Spleen (tissue), 11 donors: Measurements from ENCODE around the gene RIPK3. TPM values are rescaled to one million over a fixed set of nuclear protein-coding genes. Genes with fewer than 3 reads are reported as not detected.

Source experiments
- DNase-seq: peaks from one replicate; pipeline ENCODE4 v3.0.0-alpha.2; 2020
- H3K27ac ChIP-seq, 8 donors: fragments of 200-600 bp; sonication (generic) in 7 of 8; 1 replicate in 4 of 8; 2 replicates in 4 of 8; pipeline versions ENCODE4 v1.5.0 to v1.8.0; 2016 to 2021; ENCODE audit warnings: inconsistent platforms in 4 of 8, mild to moderate bottlenecking in 4 of 8, moderate library complexity in 1 of 8
- H3K27me3 ChIP-seq, 7 donors: fragments of 200-600 bp; sonication (generic) in 6 of 7; replicated peaks in 1 of 7; 1 replicate in 4 of 7; 2 replicates in 3 of 7; pipeline versions ENCODE4 v1.5.0 to v1.8.0; 2016 to 2021; ENCODE audit warnings: inconsistent platforms in 3 of 7, mild to moderate bottlenecking in 1 of 7
- H3K36me3 ChIP-seq, 6 donors: fragments of 200-600 bp; sonication (generic) in 5 of 6; 1 replicate in 4 of 6; 2 replicates in 2 of 6; pipeline versions ENCODE4 v1.5.0 to v1.8.0; 2016 to 2021; ENCODE audit warnings: inconsistent platforms in 2 of 6
- H3K4me1 ChIP-seq, 6 donors: fragments of 200-600 bp; sonication (generic) in 5 of 6; 1 replicate in 3 of 6; 2 replicates in 3 of 6; pipeline versions ENCODE4 v1.5.0 to v1.8.0; 2016 to 2021; ENCODE audit warnings: inconsistent platforms in 3 of 6
- H3K4me3 ChIP-seq, 8 donors: fragments of 200-600 bp; sonication (generic) in 7 of 8; 1 replicate in 4 of 8; 2 replicates in 4 of 8; pipeline versions ENCODE4 v1.5.0 to v1.8.0; 2016 to 2021; ENCODE audit warnings: inconsistent platforms in 4 of 8, mild to moderate bottlenecking in 4 of 8, moderate library complexity in 2 of 8
- H3K9me3 ChIP-seq, 8 donors: fragments of 200-600 bp; sonication (generic) in 7 of 8; 1 replicate in 4 of 8; 2 replicates in 4 of 8; pipeline versions ENCODE4 v1.5.0 to v1.8.0; 2016 to 2021; ENCODE audit warnings: inconsistent platforms in 4 of 8
- POLR2A ChIP-seq, 3 donors: fragments of 450-650 bp; IDR thresholded peaks; one replicate each; pipeline ENCODE4 v1.5.1; 2017; ENCODE audit warnings: antibody characterized with exemption in 3 of 3, mild to moderate bottlenecking in 1 of 3
- POLR2AphosphoS5 ChIP-seq, 3 donors: sonication (generic); formaldehyde crosslinking; IDR thresholded peaks; one replicate each; pipeline ENCODE4 v1.5.1; 2017; ENCODE audit warnings: antibody characterized with exemption in 3 of 3
- WGBS, 5 donors: extraction: QIAGEN DNeasy Blood & Tissue Kit in 3 of 5; methylation state at CpG; one replicate each; pipeline versions ENCODE4 v1.1.5 to v1.1.7; 2013 to 2018; 5-methylcytosine and 5-hydroxymethylcytosine counted together
- intact Hi-C: fragments of 100-400 bp; cut with DNase I; formaldehyde crosslinking; loops from one replicate; pipeline ENCODE4 v1.15.0; 2023; ENCODE audit warnings: low total_unique reads
- polyA plus RNA-seq, 3 donors: library from polyadenylated mRNA; stranded (reverse); fragments of 200-250 nt; gene quantifications; one replicate each; pipeline ENCODE4 v1.2.1, GENCODE V29; 2013
- total RNA-seq, 7 donors: library from RNA; depleted of rRNA in 3 of 7; stranded (reverse); fragments of >200 nt in 3 of 7; fragmentation: NEBNext Ultra II Directional in 4 of 7; extraction: Animal tissue kit (Norgen Biotek cat#: 25700) in 4 of 7; gene quantifications; one replicate each; pipeline versions ENCODE4 v1.1.0 to v1.2.1, GENCODE V29; 2016 to 2021
- TF ChIP-seq, protein P1 (sequence below), 11 experiments: fragments of 200-600 bp in 7 of 11; fragments of 450-650 bp in 4 of 11; sonication (generic) in 4 of 11; IDR thresholded peaks in 8 of 11; conservative IDR thresholded peaks in 3 of 11; 1 replicate in 7 of 11; 2 replicates in 4 of 11; pipeline versions ENCODE4 v1.4.0 to v1.8.0; 2016 to 2021; ENCODE audit warnings: antibody characterized with exemption in 11 of 11, inconsistent platforms in 4 of 11, mild to moderate bottlenecking in 1 of 11
- donor health status: healthy with polysubstance abuse.
- donor health status: DM: no; HTN: no; CAD: no; lungs with moderate emphysema.
- donor health status: DM: no; HTN: no; CAD: no.
- donor health status: Bipolar disorder and iron deficiency.
- donor health status: healthy.
- donor health status: DM: no; HTN: no; CAD: no.
- donor health status: DM: yes; HTN: yes; CAD: no.

The RIPK3 gene
- total and polyA plus RNA-seq, 10 donors, result 14.0 to 42.4 (median 28.4) TPM

DNA sequence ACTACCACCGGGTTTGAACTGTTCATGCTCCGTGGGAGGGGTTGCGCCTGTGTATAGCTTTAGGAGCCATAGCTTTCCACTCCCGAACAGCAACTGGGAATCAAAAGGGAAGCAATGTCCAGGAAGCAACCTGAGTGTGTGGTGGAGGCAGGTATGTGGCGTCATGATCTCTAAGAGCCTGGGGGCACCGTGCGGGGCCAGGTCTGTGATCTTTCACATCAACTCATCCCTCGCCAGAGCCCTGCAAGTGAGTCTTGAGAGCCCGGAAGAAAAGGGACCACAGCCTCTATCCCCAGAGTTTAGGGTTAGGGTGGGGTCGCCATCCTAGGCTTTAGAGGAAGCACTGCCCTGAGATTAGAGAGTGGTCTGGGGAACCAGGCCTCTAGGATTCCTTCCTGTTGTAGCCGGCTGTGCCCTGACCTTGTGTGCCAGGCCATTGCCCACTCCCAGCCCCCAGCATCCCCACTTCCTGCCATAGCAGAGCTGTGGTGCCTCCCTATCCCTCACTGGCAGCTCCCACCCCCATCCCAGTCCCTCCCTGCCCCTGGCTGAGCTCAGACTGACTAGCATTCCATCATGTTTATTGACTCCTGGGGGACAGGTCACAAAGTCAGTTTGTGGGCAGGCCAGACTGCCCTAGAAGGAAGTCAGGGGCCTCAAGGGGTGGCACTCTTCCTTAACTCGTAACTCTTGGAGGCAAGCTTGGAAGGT lies 4.2 kb downstream of the RIPK3 start:
- H3K27ac ChIP-seq, result peak overlapping the region in 6 of 8 donors; percentile 64 to 85 (median 74)

DNA sequence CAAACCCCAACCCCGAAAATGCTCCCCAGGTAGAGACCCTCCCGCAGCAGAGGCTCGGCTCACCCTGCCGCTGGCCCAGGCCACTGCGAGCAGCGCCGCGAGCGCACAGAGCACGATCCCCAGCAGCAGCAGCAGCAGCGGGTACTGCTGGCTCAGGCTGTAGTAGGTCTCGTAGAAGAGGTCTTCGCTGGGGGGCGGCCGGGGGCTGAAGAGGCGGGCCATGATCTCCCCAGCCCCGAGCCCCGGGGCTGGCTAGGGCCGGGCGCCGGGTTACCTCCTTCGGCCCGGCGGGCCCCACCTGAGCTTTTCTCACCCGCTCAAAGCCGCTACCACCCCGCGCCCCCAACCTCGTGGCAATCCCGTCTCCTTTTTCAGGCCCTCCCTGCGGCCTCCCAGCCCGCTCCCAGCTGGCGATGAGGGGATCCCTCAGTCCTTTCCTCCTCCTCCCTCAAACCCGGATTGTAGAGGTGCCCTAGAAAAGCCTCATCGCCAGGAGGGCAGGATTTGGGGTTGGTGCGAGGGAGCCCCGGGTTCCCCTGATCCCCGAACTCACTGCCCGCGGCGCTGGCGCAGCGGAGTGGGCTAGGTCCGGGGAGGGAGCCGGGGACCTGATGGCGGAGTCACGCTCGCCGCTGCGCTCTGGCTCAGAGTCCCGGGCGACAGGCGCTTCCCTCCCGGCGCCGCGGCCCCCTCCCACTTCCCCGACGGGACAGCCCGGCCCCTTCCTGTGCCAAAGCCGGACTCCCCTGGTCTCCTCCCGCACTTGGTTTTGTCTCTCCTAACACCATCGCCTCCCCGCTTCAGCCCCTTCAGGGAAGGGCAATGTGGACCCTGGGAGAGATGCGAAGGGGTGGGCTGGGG lies 5.1 kb downstream of the RIPK3 start, which contains the start of gene ADCY4:
TSS of gene ADCY4 (minus strand) at position 641 of the 861 bp plus-strand sequence. CDS start at position 222, 419 bp downstream.
- intact Hi-C loops, result loop anchor here (5.0 kb wide), 1 partner anchor 98 kb away; no protein-coding TSS in a partner anchor
- peaks cover 57 to 100% (median 85%) of the 10 kb centered on the region in 6 donors for H3K4me1 ChIP-seq
- peaks cover 0 to 34% (median 10%) of the 10 kb centered on the region in 7 donors for H3K27me3 ChIP-seq
- 4 to 7% (median 6%) methylated on average over 45 to 65 of the region's 65 CpGs for WGBS, 5 donors
- no peak for TF ChIP-seq POLR2A (IDR thresholded peaks at IDR 0.05)
- TF ChIP-seq POLR2AphosphoS5 (IDR thresholded peaks at IDR 0.05), result peak; percentile 72 to 86 (median 85)
- H3K27ac ChIP-seq, result peak within 1 kb of the TSS; percentile 48 to 85 (median 72)
- peaks cover 0 to 34% (median 8%) of the 10 kb centered on the region in 6 donors for H3K36me3 ChIP-seq
- peak within 1 kb of the TSS; percentile 31 to 71 (median 41) for H3K4me3 ChIP-seq
- peak; percentile 89 for DNase-seq
- H3K9me3 ChIP-seq, result no peaks in the 10 kb centered on the region

More for the DNA sequence above, 4.2 kb downstream of the RIPK3 start:
- Histone ChIP-seq H3K9me3 (no peaks in the 10 kb centered on the region), H3K27me3 (peaks cover 0 to 34% (median 10%) of the 10 kb centered on the region in 7 donors), H3K4me3 (peak overlapping the region in 3 of 8 donors; percentile 40 to 71 (median 52)), H3K4me1 (peaks cover 62 to 99% (median 82%) of the 10 kb centered on the region in 6 donors), H3K36me3 (peaks cover 0 to 34% (median 8%) of the 10 kb centered on the region in 6 donors)
- 53 to 67% (median 58%) methylated on average over 12 of the region's 12 CpGs for WGBS, 5 donors
- TF ChIP-seq, protein P1, sequence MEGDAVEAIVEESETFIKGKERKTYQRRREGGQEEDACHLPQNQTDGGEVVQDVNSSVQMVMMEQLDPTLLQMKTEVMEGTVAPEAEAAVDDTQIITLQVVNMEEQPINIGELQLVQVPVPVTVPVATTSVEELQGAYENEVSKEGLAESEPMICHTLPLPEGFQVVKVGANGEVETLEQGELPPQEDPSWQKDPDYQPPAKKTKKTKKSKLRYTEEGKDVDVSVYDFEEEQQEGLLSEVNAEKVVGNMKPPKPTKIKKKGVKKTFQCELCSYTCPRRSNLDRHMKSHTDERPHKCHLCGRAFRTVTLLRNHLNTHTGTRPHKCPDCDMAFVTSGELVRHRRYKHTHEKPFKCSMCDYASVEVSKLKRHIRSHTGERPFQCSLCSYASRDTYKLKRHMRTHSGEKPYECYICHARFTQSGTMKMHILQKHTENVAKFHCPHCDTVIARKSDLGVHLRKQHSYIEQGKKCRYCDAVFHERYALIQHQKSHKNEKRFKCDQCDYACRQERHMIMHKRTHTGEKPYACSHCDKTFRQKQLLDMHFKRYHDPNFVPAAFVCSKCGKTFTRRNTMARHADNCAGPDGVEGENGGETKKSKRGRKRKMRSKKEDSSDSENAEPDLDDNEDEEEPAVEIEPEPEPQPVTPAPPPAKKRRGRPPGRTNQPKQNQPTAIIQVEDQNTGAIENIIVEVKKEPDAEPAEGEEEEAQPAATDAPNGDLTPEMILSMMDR (IDR thresholded peaks at IDR 0.05 in 8 of 11, conservative IDR thresholded peaks at IDR 0.05 in 3 of 11), result no peak
- peak; percentile 43 to 59 (median 56) for TF ChIP-seq POLR2AphosphoS5 (IDR thresholded peaks at IDR 0.05)
- no peak for DNase-seq
- intact Hi-C loops, result loop anchor here (5.0 kb wide), 1 partner anchor 97 kb away; no protein-coding TSS in a partner anchor

DNA sequence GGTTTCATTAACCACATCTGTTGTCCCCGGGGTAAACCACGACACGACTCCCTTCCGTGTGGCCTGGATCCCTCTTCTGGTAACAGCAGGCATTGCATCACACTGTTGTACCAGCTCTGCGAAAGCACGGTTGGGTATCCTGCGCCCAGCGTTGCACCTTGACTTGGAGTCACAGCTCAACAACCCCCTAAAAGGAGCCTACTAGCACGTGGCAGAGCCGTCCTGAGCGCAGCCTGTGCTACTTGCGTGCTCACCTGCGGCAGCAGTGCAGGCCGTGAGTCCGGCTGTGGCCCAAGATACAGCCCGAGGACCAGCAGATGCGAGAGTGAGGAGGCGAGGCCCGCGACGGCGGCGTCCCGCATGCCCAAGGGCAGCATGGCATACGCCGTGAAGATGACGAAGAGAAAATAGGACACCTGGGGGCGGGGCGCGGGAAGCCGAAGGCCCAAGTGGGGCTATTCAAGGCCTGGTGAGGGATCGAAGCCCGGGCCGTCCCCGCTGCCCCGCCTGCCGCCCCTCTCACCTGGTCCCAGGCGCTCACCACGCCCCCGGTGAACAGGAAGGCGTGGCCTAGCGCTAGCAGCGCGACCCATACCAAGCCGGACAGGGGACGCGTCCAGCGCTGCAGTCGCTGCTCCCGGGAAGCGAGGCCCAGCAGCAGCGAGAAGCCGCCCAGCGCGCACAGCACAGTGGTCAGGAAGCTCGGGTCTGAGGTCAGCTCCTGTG lies 7.4 kb downstream of the RIPK3 start:
- H3K4me1 ChIP-seq, result peaks cover 50 to 100% (median 88%) of the 10 kb centered on the region in 6 donors
- peak overlapping the region; percentile 23 to 71 (median 37) for H3K4me3 ChIP-seq
- intact Hi-C loops, result no loop called here
- peaks cover 0 to 34% (median 10%) of the 10 kb centered on the region in 7 donors for H3K27me3 ChIP-seq
- WGBS, 5 donors, result 9 to 26% (median 20%) methylated on average over 45 to 56 of the region's 56 CpGs
- H3K9me3 ChIP-seq, result no peaks in the 10 kb centered on the region
- DNase-seq, result peak; percentile 92
- H3K36me3 ChIP-seq, result peaks cover 0 to 22% (median 2%) of the 10 kb centered on the region in 6 donors
- H3K27ac ChIP-seq, result peak overlapping the region in 7 of 8 donors; percentile 38 to 85 (median 65)
- TF ChIP-seq, protein P1 (IDR thresholded peaks at IDR 0.05 in 8 of 11, conservative IDR thresholded peaks at IDR 0.05 in 3 of 11), result peak; percentile 80 to 95 (median 93)
- no peak for TF ChIP-seq POLR2A (IDR thresholded peaks at IDR 0.05)
- peak; percentile 57 to 76 (median 73) for TF ChIP-seq POLR2AphosphoS5 (IDR thresholded peaks at IDR 0.05)
